SK-N-SH (cell line): ENCODE data around the gene STX11. TPM values are rescaled to one million over a fixed set of nuclear protein-coding genes. Genes with fewer than 3 reads are reported as not detected.

Experiments
- CTCF ChIA-PET: fragments of 300-600, 350-600 bp; formaldehyde crosslinking; extraction: SDS; loops from one replicate; lab custom pipeline; 2021; lab: Yijun Ruan, JAX
- POLR2A ChIA-PET: fragments of 350-600 bp; sonication (Branson Sonifier 250); formaldehyde crosslinking; extraction: SDS; loops from one replicate; lab custom pipeline; 2020; ENCODE audit warnings: antibody characterized with exemption, inconsistent platforms; lab: Yijun Ruan, JAX
- DNase-seq: peaks from one replicate; pipeline ENCODE4 v3.0.0; 2012
- H2AFZ ChIP-seq: fragments of 200-600 bp; sonication (generic); 2 replicates; pipeline ENCODE4 v1.8.1; 2016; ENCODE audit warnings: antibody characterized with exemption, mild to moderate bottlenecking, low read depth
- H3F3A ChIP-seq: fragments of 200-600 bp; sonication (generic); replicated peaks from 2 replicates; pipeline ENCODE3; 2016; ENCODE audit warnings: antibody characterized with exemption, mild to moderate bottlenecking; ENCODE audit not compliant: insufficient read depth
- H3K27ac ChIP-seq, 2 experiments: fragments of 200-500 bp in 1 of 2; fragments of 200-600 bp in 1 of 2; sonication (Bioruptor generic) in 1 of 2; sonication (generic), shearing (Covaris generic) in 1 of 2; 2 replicates each; pipeline versions ENCODE4 v1.5.1 to v1.6.1; 2014 to 2016; ENCODE audit warnings: low read depth in 2 of 2, inconsistent platforms in 1 of 2, low read length in 1 of 2, mild to moderate bottlenecking in 1 of 2, mixed read lengths in 1 of 2
- H3K27me3 ChIP-seq: fragments of 200-600 bp; sonication (generic), shearing (Covaris generic); 2 replicates; pipeline ENCODE4 v1.6.1; 2016; ENCODE audit warnings: mixed run types; ENCODE audit not compliant: insufficient read depth
- H3K36me3 ChIP-seq, 2 experiments: fragments of 200-500 bp in 1 of 2; fragments of 200-600 bp in 1 of 2; sonication (Bioruptor generic) in 1 of 2; sonication (generic) in 1 of 2; replicated peaks in 1 of 2; 2 replicates each; pipeline versions ENCODE3 to v1.5.1; 2014 to 2016; ENCODE audit warnings: low read length in 1 of 2, mild to moderate bottlenecking in 1 of 2; ENCODE audit not compliant: insufficient read depth in 2 of 2, control insufficient read depth in 1 of 2
- H3K4me1 ChIP-seq, 2 experiments: fragments of 200-500 bp in 1 of 2; fragments of 200-600 bp in 1 of 2; sonication (Bioruptor generic) in 1 of 2; sonication (generic), shearing (Covaris generic) in 1 of 2; 2 replicates each; pipeline versions ENCODE4 v1.5.1 to v1.6.1; 2014 to 2016; ENCODE audit warnings: low read depth in 1 of 2, low read length in 1 of 2, mixed run types in 1 of 2; ENCODE audit not compliant: insufficient read depth in 2 of 2, control insufficient read depth in 1 of 2
- H3K4me2 ChIP-seq: fragments of 200-600 bp; sonication (generic), shearing (Covaris generic); 2 replicates; pipeline ENCODE4 v1.6.1; 2017; ENCODE audit warnings: mixed run types
- H3K4me3 ChIP-seq, 2 experiments: fragments of 200-500 bp in 1 of 2; fragments of 200-600 bp in 1 of 2; sonication (Bioruptor generic) in 1 of 2; sonication (generic), shearing (Covaris generic) in 1 of 2; 2 replicates each; pipeline versions ENCODE4 v1.5.1 to v1.8.1; 2014 to 2016; ENCODE audit warnings: low read depth in 2 of 2, inconsistent platforms in 1 of 2, low read length in 1 of 2, mild to moderate bottlenecking in 1 of 2, mixed read lengths in 1 of 2, moderate library complexity in 1 of 2
- H3K79me2 ChIP-seq: fragments of 200-600 bp; sonication (generic); 2 replicates; pipeline ENCODE4 v1.8.1; 2017; ENCODE audit warnings: mild to moderate bottlenecking; ENCODE audit not compliant: insufficient read depth
- H3K9ac ChIP-seq: fragments of 200-600 bp; sonication (generic); 2 replicates; pipeline ENCODE4 v1.6.1; 2017; ENCODE audit warnings: mixed run types
- H3K9me2 ChIP-seq: fragments of 200-600 bp; sonication (generic); 2 replicates; pipeline ENCODE4 v1.6.1; 2017; ENCODE audit warnings: mixed run types
- H3K9me3 ChIP-seq: fragments of 200-600 bp; sonication (generic); 2 replicates; pipeline ENCODE4 v1.6.1; 2017; ENCODE audit warnings: mixed run types, mild to moderate bottlenecking, moderate library complexity
- H4K20me1 ChIP-seq: fragments of 200-600 bp; sonication (generic); 2 replicates; pipeline ENCODE4 v1.6.1; 2017; ENCODE audit warnings: mild to moderate bottlenecking, mixed run types; ENCODE audit not compliant: insufficient read depth
- CHD2 ChIP-seq: fragments of 150-350 bp; IDR thresholded peaks from 2 replicates; pipeline ENCODE4 v1.6.1; 2018; ENCODE audit warnings: low read length; ENCODE audit not compliant: partially characterized antibody
- ELF1 ChIP-seq: IDR thresholded peaks from 2 replicates; pipeline ENCODE4 v1.4.0; 2012
- EP300 ChIP-seq, 2 experiments: IDR thresholded peaks; 2 replicates each; pipeline versions ENCODE4 v1.4.0 to v1.6.1; 2012; ENCODE audit warnings: borderline replicate concordance in 1 of 2, low read depth in 1 of 2, low read length in 1 of 2
- EZH2phosphoT487 ChIP-seq: fragments of 200-600 bp; sonication (generic); IDR thresholded peaks from 2 replicates; pipeline ENCODE4 v1.6.1; 2017; ENCODE audit warnings: low read depth, mixed run types, mild to moderate bottlenecking, antibody characterized with exemption, moderate library complexity, borderline replicate concordance
- FOXJ3 ChIP-seq: sonication (generic); formaldehyde crosslinking; IDR thresholded peaks from 2 replicates; pipeline ENCODE4 v1.5.1; 2020; ENCODE audit warnings: mild to moderate bottlenecking, missing genetic modification reagents
- FOXM1 ChIP-seq: IDR thresholded peaks from 2 replicates; pipeline ENCODE4 v1.4.0; 2012; ENCODE audit warnings: low read depth, mild to moderate bottlenecking
- GATA2 ChIP-seq: sonication (generic); formaldehyde crosslinking; IDR thresholded peaks from 2 replicates; pipeline ENCODE4 v1.5.0; 2020; ENCODE audit warnings: mild to moderate bottlenecking, missing genetic modification reagents
- JUND ChIP-seq: IDR thresholded peaks from 2 replicates; pipeline ENCODE4 v1.4.0; 2012
- MXI1 ChIP-seq: IDR thresholded peaks from 2 replicates; pipeline ENCODE4 v1.6.1; 2012; ENCODE audit warnings: mild to moderate bottlenecking, low read depth, low read length, improper control_type of control experiment
- NFIC ChIP-seq: IDR thresholded peaks from 2 replicates; pipeline ENCODE4 v1.4.0; 2012; ENCODE audit warnings: borderline replicate concordance
- NRF1 ChIP-seq: IDR thresholded peaks from 2 replicates; pipeline ENCODE4 v1.6.1; 2012; ENCODE audit warnings: low read depth, mild to moderate bottlenecking, low read length
- POLR2AphosphoS5 ChIP-seq: IDR thresholded peaks from 2 replicates; pipeline ENCODE4 v1.6.1; 2012; ENCODE audit warnings: low read depth, low read length
- RCOR1 ChIP-seq: fragments of 150-350 bp; IDR thresholded peaks from 2 replicates; pipeline ENCODE4 v1.6.1; 2017; ENCODE audit warnings: antibody characterized with exemption, low read length
- RFX5 ChIP-seq: IDR thresholded peaks from 2 replicates; pipeline ENCODE4 v1.6.1; 2012; ENCODE audit warnings: mild to moderate bottlenecking, improper control_type of control experiment, low read length
- RXRA ChIP-seq: IDR thresholded peaks from 2 replicates; pipeline ENCODE4 v1.4.0; 2012; ENCODE audit warnings: low read depth, mild to moderate bottlenecking, borderline replicate concordance
- SIN3A ChIP-seq: IDR thresholded peaks from 2 replicates; pipeline ENCODE4 v1.6.1; 2012; ENCODE audit warnings: low read depth, mild to moderate bottlenecking, low read length, moderate library complexity, borderline replicate concordance
- TAF1 ChIP-seq: IDR thresholded peaks from 2 replicates; pipeline ENCODE4 v1.6.1; 2012; ENCODE audit warnings: low read depth, mild to moderate bottlenecking, low read length, moderate library complexity, borderline replicate concordance
- TCF12 ChIP-seq: IDR thresholded peaks from 2 replicates; pipeline ENCODE4 v1.4.0; 2012
- TEAD4 ChIP-seq: IDR thresholded peaks from 2 replicates; pipeline ENCODE4 v1.4.0; 2012; ENCODE audit warnings: mild to moderate bottlenecking, borderline replicate concordance; ENCODE audit not compliant: insufficient read depth
- WGBS: methylation state at CpG from one replicate; pipeline ENCODE4 v1.1.6; 2017; ENCODE audit warnings: low lambda C conversion rate; 5-methylcytosine and 5-hydroxymethylcytosine counted together
- polyA plus RNA-seq, 3 experiments: library from polyadenylated mRNA; depleted of rRNA; stranded (reverse); fragments of >200 nt; gene quantifications; 2 replicates each; pipeline ENCODE4 v1.2.3, GENCODE V29; 2012
- TF ChIP-seq, protein P1 (sequence below): IDR thresholded peaks from 2 replicates; pipeline ENCODE4; 2012
- TF ChIP-seq, protein P2 (sequence below): IDR thresholded peaks from 2 replicates; pipeline ENCODE4 v1.4.0; 2012; ENCODE audit warnings: low read depth
- TF ChIP-seq, protein P3 (sequence below): IDR thresholded peaks from 2 replicates; pipeline ENCODE4 v1.6.1; 2012; ENCODE audit warnings: mild to moderate bottlenecking, low read depth, low read length, moderate library complexity
- TF ChIP-seq, protein P4 (sequence below): fragments of 150-350 bp; IDR thresholded peaks from 2 replicates; pipeline ENCODE4 v1.6.1; 2017; ENCODE audit warnings: antibody characterized with exemption, low read length, low read depth, borderline replicate concordance

STX11 gene
- polyA plus RNA-seq, 1 of the 3 experiments (the other 2 are of a cell fraction), result 0.15 TPM

DNA sequence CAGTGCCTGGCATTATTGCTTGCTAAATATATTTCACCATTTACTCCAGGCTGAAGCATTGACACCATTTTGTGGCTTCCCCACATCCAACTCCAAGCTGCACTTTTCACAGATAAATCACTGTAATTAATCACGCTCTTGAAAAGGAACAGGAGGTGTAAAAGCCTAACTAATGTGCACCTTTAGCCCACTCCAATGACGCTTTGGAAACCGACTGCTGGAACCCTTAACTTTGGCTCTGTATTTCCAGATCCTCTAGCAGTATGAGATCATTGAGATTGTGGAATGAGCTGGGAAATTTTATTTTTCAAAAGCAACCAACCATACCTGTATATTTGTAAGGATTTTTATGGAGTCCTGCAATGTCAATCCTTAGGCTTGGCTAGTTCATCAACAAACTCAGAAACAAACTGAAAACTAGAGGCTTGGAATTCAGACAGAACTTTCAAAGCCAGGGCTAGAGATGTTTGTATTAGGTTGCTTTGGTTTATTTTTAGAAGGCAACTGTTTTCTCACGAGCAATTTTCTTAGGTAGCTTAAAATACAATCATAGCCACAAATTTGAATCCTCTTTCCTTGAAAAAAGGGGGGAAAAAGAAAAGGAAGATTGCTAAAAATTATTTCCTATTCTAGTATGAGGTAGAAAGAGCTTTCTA lies 82.0 kb downstream of the STX11 start:
- no peak overlapping the region for H2AFZ ChIP-seq
- H3K9ac ChIP-seq, result no peak overlapping the region
- H3K36me3 ChIP-seq, result no peaks in the 10 kb centered on the region
- H3K27ac ChIP-seq, result no peak overlapping the region
- ChIA-PET POLR2A (no interaction called here), CTCF (no interaction called here)
- H3K9me3 ChIP-seq, result no peaks in the 10 kb centered on the region
- WGBS, result 14% methylated on average over 4 of the region's 4 CpGs
- H3K79me2 ChIP-seq, result no peaks in the 10 kb centered on the region
- H3K4me1 ChIP-seq, result no peaks in the 10 kb centered on the region
- H3K4me2 ChIP-seq, result no peak overlapping the region
- DNase-seq, result no peak
- no peaks in the 10 kb centered on the region for H4K20me1 ChIP-seq
- no peak overlapping the region for H3K4me3 ChIP-seq
- no peaks in the 10 kb centered on the region for H3K9me2 ChIP-seq
- no peaks in the 10 kb centered on the region for H3F3A ChIP-seq
- TF ChIP-seq TAF1 (no peak), TCF12 (no peak), EP300 (IDR thresholded peaks at IDR 0.05; ENCODE audit: borderline replicate concordance in 1 of 2, low read depth in 1 of 2, low read length in 1 of 2) (no peak), CHD2 (no peak), FOXJ3 (no peak), RXRA (no peak), SIN3A (no peak), NFIC (no peak), EZH2phosphoT487 (no peak), ELF1 (no peak)
- TF ChIP-seq, protein P1, sequence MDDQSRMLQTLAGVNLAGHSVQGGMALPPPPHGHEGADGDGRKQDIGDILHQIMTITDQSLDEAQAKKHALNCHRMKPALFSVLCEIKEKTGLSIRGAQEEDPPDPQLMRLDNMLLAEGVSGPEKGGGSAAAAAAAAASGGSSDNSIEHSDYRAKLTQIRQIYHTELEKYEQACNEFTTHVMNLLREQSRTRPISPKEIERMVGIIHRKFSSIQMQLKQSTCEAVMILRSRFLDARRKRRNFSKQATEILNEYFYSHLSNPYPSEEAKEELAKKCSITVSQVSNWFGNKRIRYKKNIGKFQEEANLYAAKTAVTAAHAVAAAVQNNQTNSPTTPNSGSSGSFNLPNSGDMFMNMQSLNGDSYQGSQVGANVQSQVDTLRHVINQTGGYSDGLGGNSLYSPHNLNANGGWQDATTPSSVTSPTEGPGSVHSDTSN, result no peak
- TF ChIP-seq, protein P2, sequence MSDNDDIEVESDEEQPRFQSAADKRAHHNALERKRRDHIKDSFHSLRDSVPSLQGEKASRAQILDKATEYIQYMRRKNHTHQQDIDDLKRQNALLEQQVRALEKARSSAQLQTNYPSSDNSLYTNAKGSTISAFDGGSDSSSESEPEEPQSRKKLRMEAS, result no peak
- H3K27me3 ChIP-seq, result no peaks in the 10 kb centered on the region

DNA sequence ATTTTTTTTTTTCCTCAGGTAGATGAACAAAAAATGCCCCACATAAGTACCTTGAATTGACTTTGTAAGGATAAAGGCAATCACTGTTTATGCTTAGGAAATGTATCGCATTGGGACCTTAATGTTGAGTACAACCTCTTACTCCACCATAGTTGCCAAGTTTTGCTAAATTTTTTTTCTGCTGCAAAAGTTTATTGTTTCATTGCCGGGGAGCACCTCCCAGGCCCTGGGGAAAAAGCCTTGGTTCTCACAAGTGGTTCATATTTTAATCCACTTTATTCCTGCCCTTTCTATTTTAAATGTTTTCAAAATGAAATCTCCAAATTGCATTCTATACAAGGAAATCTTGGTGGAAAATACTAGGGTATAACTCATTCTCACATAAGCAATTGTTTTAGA lies 82.5 kb downstream of the STX11 start:
- Histone ChIP-seq H3K9me2 (no peaks in the 10 kb centered on the region), H3K4me3 (no peak overlapping the region), H3K36me3 (no peaks in the 10 kb centered on the region), H3K9ac (no peak overlapping the region), H3F3A (no peaks in the 10 kb centered on the region), H3K79me2 (no peaks in the 10 kb centered on the region), H4K20me1 (no peaks in the 10 kb centered on the region), H2AFZ (no peak overlapping the region), H3K4me1 (no peaks in the 10 kb centered on the region), H3K9me3 (no peaks in the 10 kb centered on the region), H3K27me3 (no peaks in the 10 kb centered on the region), H3K4me2 (no peak overlapping the region), H3K27ac (no peak overlapping the region)
- 9% methylated on average over 2 of the region's 2 CpGs for WGBS
- TF ChIP-seq EP300 (IDR thresholded peaks at IDR 0.05; ENCODE audit: borderline replicate concordance in 1 of 2, low read depth in 1 of 2, low read length in 1 of 2), result no peak
- no peak for TF ChIP-seq FOXM1
- TF ChIP-seq RXRA, result no peak
- no peak for TF ChIP-seq CHD2
- no peak for TF ChIP-seq NRF1
- TF ChIP-seq MXI1, result no peak
- TF ChIP-seq RCOR1, result no peak
- TF ChIP-seq, protein P3, sequence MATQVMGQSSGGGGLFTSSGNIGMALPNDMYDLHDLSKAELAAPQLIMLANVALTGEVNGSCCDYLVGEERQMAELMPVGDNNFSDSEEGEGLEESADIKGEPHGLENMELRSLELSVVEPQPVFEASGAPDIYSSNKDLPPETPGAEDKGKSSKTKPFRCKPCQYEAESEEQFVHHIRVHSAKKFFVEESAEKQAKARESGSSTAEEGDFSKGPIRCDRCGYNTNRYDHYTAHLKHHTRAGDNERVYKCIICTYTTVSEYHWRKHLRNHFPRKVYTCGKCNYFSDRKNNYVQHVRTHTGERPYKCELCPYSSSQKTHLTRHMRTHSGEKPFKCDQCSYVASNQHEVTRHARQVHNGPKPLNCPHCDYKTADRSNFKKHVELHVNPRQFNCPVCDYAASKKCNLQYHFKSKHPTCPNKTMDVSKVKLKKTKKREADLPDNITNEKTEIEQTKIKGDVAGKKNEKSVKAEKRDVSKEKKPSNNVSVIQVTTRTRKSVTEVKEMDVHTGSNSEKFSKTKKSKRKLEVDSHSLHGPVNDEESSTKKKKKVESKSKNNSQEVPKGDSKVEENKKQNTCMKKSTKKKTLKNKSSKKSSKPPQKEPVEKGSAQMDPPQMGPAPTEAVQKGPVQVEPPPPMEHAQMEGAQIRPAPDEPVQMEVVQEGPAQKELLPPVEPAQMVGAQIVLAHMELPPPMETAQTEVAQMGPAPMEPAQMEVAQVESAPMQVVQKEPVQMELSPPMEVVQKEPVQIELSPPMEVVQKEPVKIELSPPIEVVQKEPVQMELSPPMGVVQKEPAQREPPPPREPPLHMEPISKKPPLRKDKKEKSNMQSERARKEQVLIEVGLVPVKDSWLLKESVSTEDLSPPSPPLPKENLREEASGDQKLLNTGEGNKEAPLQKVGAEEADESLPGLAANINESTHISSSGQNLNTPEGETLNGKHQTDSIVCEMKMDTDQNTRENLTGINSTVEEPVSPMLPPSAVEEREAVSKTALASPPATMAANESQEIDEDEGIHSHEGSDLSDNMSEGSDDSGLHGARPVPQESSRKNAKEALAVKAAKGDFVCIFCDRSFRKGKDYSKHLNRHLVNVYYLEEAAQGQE, result no peak
- TF ChIP-seq JUND, result no peak
- TF ChIP-seq TEAD4, result no peak
- TF ChIP-seq, protein P4, sequence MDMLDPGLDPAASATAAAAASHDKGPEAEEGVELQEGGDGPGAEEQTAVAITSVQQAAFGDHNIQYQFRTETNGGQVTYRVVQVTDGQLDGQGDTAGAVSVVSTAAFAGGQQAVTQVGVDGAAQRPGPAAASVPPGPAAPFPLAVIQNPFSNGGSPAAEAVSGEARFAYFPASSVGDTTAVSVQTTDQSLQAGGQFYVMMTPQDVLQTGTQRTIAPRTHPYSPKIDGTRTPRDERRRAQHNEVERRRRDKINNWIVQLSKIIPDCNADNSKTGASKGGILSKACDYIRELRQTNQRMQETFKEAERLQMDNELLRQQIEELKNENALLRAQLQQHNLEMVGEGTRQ, result no peak
- no peak for TF ChIP-seq ELF1
- TF ChIP-seq RFX5, result no peak
- no peak for TF ChIP-seq GATA2 (CRISPR knock-in tag)
- no peak for TF ChIP-seq POLR2AphosphoS5
- no peak for TF ChIP-seq FOXJ3
- ChIA-PET POLR2A (no interaction called here), CTCF (no interaction called here)
- no peak for DNase-seq
